ENCODE results near the gene AMIGO2.
"Not testable (repeated sequence)": the region's sequence is repeated elsewhere in the genome, so short reads cannot be mapped to it uniquely, and the experiment has no call there.

AMIGO2 gene, protein sequence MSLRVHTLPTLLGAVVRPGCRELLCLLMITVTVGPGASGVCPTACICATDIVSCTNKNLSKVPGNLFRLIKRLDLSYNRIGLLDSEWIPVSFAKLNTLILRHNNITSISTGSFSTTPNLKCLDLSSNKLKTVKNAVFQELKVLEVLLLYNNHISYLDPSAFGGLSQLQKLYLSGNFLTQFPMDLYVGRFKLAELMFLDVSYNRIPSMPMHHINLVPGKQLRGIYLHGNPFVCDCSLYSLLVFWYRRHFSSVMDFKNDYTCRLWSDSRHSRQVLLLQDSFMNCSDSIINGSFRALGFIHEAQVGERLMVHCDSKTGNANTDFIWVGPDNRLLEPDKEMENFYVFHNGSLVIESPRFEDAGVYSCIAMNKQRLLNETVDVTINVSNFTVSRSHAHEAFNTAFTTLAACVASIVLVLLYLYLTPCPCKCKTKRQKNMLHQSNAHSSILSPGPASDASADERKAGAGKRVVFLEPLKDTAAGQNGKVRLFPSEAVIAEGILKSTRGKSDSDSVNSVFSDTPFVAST

DNA sequence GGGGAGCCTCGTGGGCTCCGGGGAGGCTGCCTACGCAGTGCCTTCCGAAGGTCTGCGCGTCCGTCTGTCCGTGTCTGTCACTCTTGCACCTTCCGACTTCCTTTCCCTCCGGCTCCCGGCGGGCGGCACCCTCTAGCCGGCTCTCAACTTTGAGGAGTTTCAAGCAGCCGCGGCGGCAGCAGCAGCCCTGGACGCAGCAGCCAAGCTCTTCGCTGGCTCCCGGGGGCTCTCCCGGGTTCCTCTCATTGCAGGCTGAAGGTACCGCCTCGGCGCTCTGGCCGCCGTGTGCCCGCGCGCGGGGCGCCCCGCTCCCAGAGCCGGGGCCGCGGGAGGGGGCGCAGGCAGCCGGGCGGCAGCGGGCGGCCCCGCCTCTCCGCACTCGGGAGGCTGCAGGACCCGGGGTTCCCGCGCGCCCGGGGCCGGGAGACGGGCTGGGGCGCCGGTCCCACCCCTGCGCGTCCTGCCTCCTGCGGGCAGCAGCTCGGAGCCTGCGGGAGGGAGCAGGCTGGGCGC is at the start of gene AMIGO2, which contains the start of gene PCED1B:
AMIGO2 (minus strand) TSS at position 492 of the 513 bp plus-strand sequence. CDS start 957 bp downstream, outside the sequence.
PCED1B (plus strand) TSS at position 154 of the 513 bp plus-strand sequence. CDS start 155,443 bp downstream, outside the sequence.
- in situ Hi-C loops (cut with HindIII; ENCODE audit: low pct_ligation_motif_present, low pct_unique_long_range_greater_than_20kb, low sequenced_read_pairs), result no loop called here
- peak; percentile 80 for DNase-seq

GRCh38 chr12:47126246-47126645 is 46.5 kb upstream of the AMIGO2 start:
- in situ Hi-C loops (cut with HindIII; ENCODE audit: low pct_ligation_motif_present, low pct_unique_long_range_greater_than_20kb, low sequenced_read_pairs), result no loop called here
- no peak for DNase-seq

GRCh38 chr12:47124451-47124850 is 44.7 kb upstream of the AMIGO2 start:
- in situ Hi-C loops (cut with HindIII; ENCODE audit: low pct_ligation_motif_present, low pct_unique_long_range_greater_than_20kb, low sequenced_read_pairs), result no loop called here
- no peak for DNase-seq

GRCh38 chr12:47123730-47124129 is 44.0 kb upstream of the AMIGO2 start:
- in situ Hi-C loops (cut with HindIII; ENCODE audit: low pct_ligation_motif_present, low pct_unique_long_range_greater_than_20kb, low sequenced_read_pairs), result no loop called here
- DNase-seq, result no peak

DNA sequence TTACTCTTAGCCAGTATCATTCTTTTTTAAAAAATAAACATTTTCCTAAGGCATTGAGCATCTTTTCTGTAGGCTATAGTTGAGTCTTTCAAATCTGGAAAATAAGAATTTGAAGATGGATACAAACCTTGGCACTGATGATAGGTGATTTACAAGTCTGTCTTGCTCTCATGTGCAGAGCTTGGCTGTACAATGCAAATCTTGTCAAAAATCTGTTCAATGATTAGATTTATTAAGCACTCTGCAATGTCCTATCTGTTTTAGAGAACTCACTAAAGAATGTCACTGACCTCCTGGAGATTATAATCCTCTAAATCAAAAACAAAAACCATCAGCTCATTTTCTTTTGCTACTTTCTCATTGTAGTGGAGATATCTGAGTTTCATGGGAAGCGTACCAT is 42.8 kb upstream of the AMIGO2 start:
- in situ Hi-C loops (cut with HindIII; ENCODE audit: low pct_ligation_motif_present, low pct_unique_long_range_greater_than_20kb, low sequenced_read_pairs), result no loop called here
- no peak for DNase-seq

GRCh38 chr12:47121146-47121545 is 41.4 kb upstream of the AMIGO2 start:
- in situ Hi-C loops (cut with HindIII; ENCODE audit: low pct_ligation_motif_present, low pct_unique_long_range_greater_than_20kb, low sequenced_read_pairs), result no loop called here
- DNase-seq, result peak; percentile 22

DNA sequence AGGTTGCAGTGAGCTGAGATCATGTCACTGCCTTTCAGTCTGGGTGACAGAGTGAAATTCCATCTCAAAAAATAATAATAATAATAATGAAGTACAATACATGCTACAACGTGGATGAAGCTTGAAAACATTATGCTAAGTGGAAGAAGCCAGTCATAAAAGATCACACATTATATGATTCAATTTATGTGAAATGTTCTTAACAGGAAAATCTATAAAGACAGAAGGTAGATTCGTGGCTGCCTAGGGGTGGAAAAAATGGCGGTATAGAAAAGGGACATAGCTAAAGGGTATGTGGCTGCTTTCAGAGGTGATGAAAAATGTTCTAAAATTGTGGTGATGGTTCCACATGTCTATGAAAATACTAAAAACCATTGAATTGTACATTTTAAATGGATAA is 41.0 kb upstream of the AMIGO2 start:
- in situ Hi-C loops (cut with HindIII; ENCODE audit: low pct_ligation_motif_present, low pct_unique_long_range_greater_than_20kb, low sequenced_read_pairs), result no loop called here

DNA sequence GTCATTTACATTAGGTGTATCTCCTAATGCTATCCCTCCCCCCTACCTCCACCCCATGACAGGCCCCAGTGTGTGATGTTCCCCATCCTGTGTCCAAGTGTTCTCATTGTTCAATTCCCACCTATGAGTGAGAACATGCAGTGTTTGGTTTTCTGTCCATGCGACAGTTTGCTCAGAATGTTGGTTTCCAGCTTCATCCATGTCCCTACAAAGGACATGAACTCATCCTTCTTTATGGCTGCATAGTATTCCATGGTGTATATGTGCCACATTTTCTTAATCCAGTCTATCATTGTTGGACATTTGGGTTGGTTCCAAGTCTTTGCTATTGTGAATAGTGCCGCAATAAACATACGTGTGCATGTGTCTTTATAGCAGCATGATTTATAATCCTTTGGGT is 37.5 kb upstream of the AMIGO2 start:
- DNase-seq; in situ Hi-C loops (cut with HindIII; ENCODE audit: low pct_ligation_motif_present, low pct_unique_long_range_greater_than_20kb, low sequenced_read_pairs): not testable (repeated sequence)

More for the DNA sequence above, 41.0 kb upstream of the AMIGO2 start:
- no peak for DNase-seq

- in situ Hi-C loops (cut with HindIII; ENCODE audit: low pct_ligation_motif_present, low pct_unique_long_range_greater_than_20kb, low sequenced_read_pairs), result no loop called here
- DNase-seq, result no peak
These were observed 34.7 kb upstream of the AMIGO2 start for GRCh38 chr12:47114481-47114892.

- in situ Hi-C loops (cut with HindIII; ENCODE audit: low pct_ligation_motif_present, low pct_unique_long_range_greater_than_20kb, low sequenced_read_pairs), result no loop called here
- no peak for DNase-seq
These were observed 32.9 kb upstream of the AMIGO2 start for GRCh38 chr12:47112679-47113078.

- in situ Hi-C loops (cut with HindIII; ENCODE audit: low pct_ligation_motif_present, low pct_unique_long_range_greater_than_20kb, low sequenced_read_pairs), result no loop called here
These were observed 32.1 kb upstream of the AMIGO2 start for GRCh38 chr12:47111854-47112253.

DNA sequence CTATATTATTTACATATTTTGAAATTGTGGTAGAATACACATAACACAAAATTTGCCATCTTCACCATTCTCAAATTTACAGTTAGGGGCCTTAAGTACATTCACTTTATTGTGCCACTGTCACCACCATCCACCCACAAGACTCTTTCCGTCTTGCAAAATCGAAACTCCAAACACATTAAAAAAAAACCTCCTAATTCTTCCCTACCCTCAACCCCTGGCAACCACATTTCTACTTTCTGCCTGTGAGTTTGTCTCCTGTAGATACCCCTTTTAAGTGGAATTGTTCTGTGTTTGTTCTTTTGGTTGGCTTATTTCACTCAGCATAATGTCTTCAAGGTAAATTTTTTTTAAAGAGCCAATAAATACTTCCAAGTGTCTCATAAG is 31.6 kb upstream of the AMIGO2 start:
- in situ Hi-C loops (cut with HindIII; ENCODE audit: low pct_ligation_motif_present, low pct_unique_long_range_greater_than_20kb, low sequenced_read_pairs), result no loop called here

More at GRCh38 chr12:47111854-47112253, 32.1 kb upstream of the AMIGO2 start:
- DNase-seq, result no peak

DNA sequence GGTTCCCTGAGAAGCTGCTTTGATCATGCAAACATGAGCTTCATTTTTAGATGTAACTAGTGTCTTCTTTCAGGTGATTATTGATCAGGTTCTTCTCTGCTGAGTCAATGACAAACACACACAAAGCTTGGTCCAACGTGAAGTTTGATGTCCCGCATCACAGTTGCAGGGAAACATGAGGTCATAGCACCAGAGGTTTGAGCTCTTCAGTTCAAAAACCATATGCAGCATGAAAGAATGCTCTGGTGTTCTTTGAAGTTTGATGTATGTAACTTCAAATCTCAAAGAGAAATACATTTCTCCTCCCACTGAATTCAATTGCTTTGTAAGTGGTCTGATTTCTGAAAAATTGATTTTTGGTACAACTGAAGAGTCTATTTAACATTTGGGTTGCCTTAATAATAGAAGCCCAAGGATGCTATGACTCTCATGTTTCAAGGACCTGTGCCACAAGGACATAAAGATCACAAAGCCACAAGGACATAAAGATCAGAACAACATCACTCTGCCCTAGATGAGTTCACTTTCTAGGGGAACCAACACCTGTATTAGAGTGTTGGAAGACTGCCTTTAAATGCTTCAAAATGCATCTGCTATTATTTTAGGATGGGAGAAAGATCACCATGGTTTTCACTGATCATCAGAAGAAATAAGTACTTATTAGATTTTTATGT is 31.1 kb upstream of the AMIGO2 start:
- no peak for DNase-seq
- in situ Hi-C loops (cut with HindIII; ENCODE audit: low pct_ligation_motif_present, low pct_unique_long_range_greater_than_20kb, low sequenced_read_pairs), result no loop called here

More for the DNA sequence above, 31.6 kb upstream of the AMIGO2 start:
- DNase-seq, result no peak

DNA sequence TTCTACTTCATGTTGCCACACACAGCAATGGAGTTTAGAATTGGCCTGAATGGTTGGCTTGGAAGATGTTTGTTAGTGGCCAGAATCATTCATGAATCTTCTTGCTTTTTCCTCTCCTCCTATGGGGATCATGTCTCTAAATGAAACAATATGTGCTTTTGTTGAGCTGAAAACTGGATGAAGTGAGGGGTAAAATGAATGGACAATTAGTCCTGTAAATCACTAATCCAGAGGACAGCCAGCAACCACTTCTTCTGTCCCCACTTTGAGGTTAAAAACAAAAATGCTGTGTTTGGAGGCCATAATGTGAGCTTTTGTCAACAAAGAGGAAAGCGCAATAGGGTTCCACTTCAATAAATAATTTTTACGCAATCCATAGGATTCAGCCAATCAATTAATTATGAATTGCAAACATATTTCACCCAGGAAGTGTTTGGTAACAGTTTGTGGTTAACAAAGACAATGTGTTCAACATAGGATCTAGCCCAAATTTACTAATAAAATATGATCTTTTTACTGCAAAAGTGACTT is 30.3 kb upstream of the AMIGO2 start:
- in situ Hi-C loops (cut with HindIII; ENCODE audit: low pct_ligation_motif_present, low pct_unique_long_range_greater_than_20kb, low sequenced_read_pairs), result no loop called here
- DNase-seq, result no peak

GRCh38 chr12:47107926-47108325 is 28.2 kb upstream of the AMIGO2 start:
- DNase-seq, result no peak

DNA sequence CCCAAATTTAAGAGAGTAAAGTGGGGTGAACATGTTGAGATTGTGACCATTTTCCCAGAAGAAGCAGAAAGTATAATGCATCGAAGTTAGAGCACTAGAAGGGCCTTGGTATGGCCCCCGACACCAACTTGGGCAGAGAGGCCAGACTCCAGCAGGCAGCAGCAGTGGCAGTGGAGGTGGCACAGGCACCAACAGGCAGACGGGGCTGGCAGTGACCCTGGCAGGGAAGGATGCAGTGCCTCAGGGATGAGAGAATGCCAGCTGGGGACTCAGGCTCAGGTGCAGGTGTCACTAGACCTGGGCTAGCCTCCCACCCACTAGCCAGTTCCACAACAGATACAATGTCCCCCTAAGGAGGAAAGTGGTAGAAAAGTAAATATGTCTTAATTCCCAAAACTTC is 27.7 kb upstream of the AMIGO2 start:
- no peak for DNase-seq
- in situ Hi-C loops (cut with HindIII; ENCODE audit: low pct_ligation_motif_present, low pct_unique_long_range_greater_than_20kb, low sequenced_read_pairs), result no loop called here

More at GRCh38 chr12:47107926-47108325, 28.2 kb upstream of the AMIGO2 start:
- in situ Hi-C loops (cut with HindIII; ENCODE audit: low pct_ligation_motif_present, low pct_unique_long_range_greater_than_20kb, low sequenced_read_pairs), result no loop called here

DNA sequence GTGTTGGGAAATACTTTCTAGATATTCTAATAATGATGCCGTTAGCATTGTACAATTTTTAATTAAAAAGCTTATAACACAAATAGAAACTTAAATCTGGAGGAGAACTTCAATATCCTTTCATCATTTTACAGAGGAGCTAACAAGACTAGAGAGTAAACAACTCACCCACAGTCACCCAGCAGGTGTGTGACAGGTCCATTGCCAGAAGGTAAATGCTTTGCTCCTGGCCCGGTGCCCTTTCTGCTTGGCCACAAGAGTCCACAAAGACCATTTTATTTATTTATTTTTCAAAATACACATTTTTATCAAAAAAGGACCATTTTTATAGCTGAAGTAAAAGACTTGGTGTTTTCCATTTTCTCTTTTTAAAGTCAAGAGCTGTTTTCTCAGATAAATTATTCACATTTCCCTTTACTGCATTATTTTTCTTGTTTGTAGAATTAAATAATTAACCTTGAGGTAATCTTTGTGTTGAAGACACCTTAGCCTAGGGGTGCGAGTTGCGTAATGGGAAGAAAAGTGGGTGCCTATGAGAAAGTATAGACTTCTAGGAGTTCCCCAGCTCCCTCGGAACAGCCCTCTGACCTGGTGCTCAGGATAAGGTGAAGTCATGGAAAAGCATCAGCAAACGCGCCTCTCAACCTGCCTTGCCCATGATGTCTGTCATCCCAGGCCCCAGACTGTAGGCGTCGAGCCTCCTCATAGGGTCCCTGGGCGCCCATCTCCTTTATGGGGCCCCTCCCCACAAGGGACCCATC is 26.3 kb upstream of the AMIGO2 start:
- DNase-seq, result no peak
- in situ Hi-C loops (cut with HindIII; ENCODE audit: low pct_ligation_motif_present, low pct_unique_long_range_greater_than_20kb, low sequenced_read_pairs), result no loop called here
